RWPE2 (cell line): ENCODE measurements around the gene TTC5.

Experiments used
- ATAC-seq: fragments of 200-7000 bp; cut with Tn5 transposase; 3 replicates; pipeline ENCODE4 v1.9.1; 2021; ENCODE audit warnings: low read depth
- DNase-seq: peaks from one replicate; pipeline ENCODE4 v3.0.0-alpha.2; 2020; ENCODE audit warnings: low spot score
- H3K27ac ChIP-seq: fragments of 450-650 bp; 2 replicates; pipeline ENCODE4 v1.5.1; 2017; ENCODE audit warnings: mild to moderate bottlenecking; ENCODE audit not compliant: poor library complexity, severe bottlenecking
- H3K27me3 ChIP-seq: fragments of 250-450 bp; sonication (Bioruptor Pico); 2 replicates; pipeline ENCODE4 v1.5.1; 2021; ENCODE audit warnings: mild to moderate bottlenecking, moderate library complexity; ENCODE audit not compliant: insufficient read depth, poor library complexity, severe bottlenecking
- H3K36me3 ChIP-seq: fragments of 250-450 bp; sonication (Bioruptor Pico); 2 replicates; pipeline ENCODE4 v1.5.1; 2020; ENCODE audit warnings: low read depth, mild to moderate bottlenecking, moderate library complexity
- H3K4me1 ChIP-seq: fragments of 250-450 bp; sonication (Bioruptor Pico); 2 replicates; pipeline ENCODE4 v1.5.1; 2021; ENCODE audit warnings: mild to moderate bottlenecking, moderate library complexity; ENCODE audit not compliant: insufficient read depth, poor library complexity, severe bottlenecking
- H3K4me3 ChIP-seq: fragments of 250-450 bp; sonication (Bioruptor Pico); 2 replicates; pipeline ENCODE4 v1.5.1; 2021; ENCODE audit warnings: mild to moderate bottlenecking, moderate library complexity; ENCODE audit not compliant: severe bottlenecking
- H3K9me3 ChIP-seq: fragments of 250-450 bp; sonication (Bioruptor Pico); 2 replicates; pipeline ENCODE4 v1.5.1; 2021; ENCODE audit warnings: mild to moderate bottlenecking, moderate library complexity; ENCODE audit not compliant: severe bottlenecking
- TF ChIP-seq, protein P1 (sequence below): fragments of 450-650 bp; IDR thresholded peaks from one replicate; pipeline ENCODE4 v1.5.1; 2017; ENCODE audit warnings: mild to moderate bottlenecking, moderate library complexity; ENCODE audit not compliant: poor library complexity, severe bottlenecking

TTC5 gene, protein sequence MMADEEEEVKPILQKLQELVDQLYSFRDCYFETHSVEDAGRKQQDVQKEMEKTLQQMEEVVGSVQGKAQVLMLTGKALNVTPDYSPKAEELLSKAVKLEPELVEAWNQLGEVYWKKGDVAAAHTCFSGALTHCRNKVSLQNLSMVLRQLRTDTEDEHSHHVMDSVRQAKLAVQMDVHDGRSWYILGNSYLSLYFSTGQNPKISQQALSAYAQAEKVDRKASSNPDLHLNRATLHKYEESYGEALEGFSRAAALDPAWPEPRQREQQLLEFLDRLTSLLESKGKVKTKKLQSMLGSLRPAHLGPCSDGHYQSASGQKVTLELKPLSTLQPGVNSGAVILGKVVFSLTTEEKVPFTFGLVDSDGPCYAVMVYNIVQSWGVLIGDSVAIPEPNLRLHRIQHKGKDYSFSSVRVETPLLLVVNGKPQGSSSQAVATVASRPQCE

DNA sequence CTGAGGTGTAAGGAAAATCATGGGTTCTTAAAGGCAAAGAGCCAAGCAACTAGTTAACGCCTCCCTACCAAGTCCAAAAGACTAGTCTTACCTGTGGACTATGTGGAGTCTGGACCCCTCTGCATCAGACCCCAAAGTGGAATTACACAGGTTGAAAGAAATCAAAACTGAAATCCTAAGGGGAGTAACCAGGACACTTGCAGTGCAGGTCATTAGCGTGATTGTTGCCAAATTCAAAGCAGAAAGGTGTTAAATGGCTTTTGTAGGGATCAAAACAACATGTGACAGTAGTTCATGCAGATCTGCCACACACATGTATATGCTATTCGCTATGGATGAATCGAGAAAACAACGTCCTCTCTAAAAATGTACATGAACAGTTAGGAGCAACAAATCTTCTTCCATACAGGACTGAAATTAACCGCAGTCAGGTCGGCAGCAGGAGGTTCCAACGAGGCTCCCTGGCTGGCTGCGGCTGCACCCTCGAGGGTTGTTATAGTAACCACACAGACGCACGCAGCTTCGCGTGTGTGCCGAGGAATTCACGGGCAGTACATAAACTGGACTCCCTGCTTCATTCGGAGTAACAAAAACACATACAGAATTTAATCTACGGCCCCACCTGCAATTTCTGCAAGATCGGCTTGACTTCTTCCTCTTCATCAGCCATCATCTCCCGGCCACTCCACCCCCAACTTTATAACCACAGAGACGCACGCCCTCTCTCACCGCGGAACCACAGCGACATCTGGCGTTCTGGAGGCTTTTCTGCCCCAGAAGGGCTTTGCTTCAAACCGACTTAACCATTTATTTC lies at the start of gene TTC5:
TTC5 (minus strand) TSS at position 687 of the 814 bp plus-strand sequence; CDS start at position 673, 14 bp downstream.
- H3K4me1 ChIP-seq: peaks cover 9% of the 10 kb centered on the region
- H3K4me3 ChIP-seq: peak within 1 kb of the TSS; percentile 51
- H3K36me3 ChIP-seq: peaks cover 9% of the 10 kb centered on the region
- H3K9me3 ChIP-seq: no peaks in the 10 kb centered on the region
- no peak for DNase-seq
- no peaks in the 10 kb centered on the region for H3K27me3 ChIP-seq
- no peak within 1 kb of the TSS for H3K27ac ChIP-seq
- peak; percentile 91 for ATAC-seq
- TF ChIP-seq, protein P1, sequence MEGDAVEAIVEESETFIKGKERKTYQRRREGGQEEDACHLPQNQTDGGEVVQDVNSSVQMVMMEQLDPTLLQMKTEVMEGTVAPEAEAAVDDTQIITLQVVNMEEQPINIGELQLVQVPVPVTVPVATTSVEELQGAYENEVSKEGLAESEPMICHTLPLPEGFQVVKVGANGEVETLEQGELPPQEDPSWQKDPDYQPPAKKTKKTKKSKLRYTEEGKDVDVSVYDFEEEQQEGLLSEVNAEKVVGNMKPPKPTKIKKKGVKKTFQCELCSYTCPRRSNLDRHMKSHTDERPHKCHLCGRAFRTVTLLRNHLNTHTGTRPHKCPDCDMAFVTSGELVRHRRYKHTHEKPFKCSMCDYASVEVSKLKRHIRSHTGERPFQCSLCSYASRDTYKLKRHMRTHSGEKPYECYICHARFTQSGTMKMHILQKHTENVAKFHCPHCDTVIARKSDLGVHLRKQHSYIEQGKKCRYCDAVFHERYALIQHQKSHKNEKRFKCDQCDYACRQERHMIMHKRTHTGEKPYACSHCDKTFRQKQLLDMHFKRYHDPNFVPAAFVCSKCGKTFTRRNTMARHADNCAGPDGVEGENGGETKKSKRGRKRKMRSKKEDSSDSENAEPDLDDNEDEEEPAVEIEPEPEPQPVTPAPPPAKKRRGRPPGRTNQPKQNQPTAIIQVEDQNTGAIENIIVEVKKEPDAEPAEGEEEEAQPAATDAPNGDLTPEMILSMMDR: peak; percentile 99

DNA sequence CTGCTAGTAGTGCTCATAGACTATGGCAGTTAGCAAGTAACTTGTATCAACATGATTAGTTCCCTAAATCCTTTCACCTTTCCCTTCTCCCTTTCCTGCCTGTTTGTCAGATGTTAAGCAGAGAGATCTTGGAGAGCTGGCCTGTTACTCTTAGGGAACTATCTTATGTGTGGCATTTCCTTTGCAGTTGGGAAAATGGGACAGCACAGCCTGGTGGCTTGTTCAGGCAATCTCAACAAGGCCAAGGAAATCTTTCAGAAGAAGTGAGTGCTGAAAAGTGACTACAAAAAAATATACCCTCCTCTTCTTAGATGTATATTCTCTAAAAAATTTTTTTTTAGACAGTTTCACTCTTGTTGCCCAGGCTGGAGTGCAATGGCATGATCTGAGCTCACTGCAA lies 45.1 kb upstream of the TTC5 start:
- TF ChIP-seq, protein P1: peak; percentile 22
- no peak overlapping the region for H3K4me3 ChIP-seq
- H3K4me1 ChIP-seq: no peaks in the 10 kb centered on the region
- no peak overlapping the region for H3K27ac ChIP-seq
- H3K36me3 ChIP-seq: peaks cover 97% of the 10 kb centered on the region
- H3K9me3 ChIP-seq: no peaks in the 10 kb centered on the region
- ATAC-seq: no peak
- DNase-seq: no peak
- H3K27me3 ChIP-seq: no peaks in the 10 kb centered on the region

DNA sequence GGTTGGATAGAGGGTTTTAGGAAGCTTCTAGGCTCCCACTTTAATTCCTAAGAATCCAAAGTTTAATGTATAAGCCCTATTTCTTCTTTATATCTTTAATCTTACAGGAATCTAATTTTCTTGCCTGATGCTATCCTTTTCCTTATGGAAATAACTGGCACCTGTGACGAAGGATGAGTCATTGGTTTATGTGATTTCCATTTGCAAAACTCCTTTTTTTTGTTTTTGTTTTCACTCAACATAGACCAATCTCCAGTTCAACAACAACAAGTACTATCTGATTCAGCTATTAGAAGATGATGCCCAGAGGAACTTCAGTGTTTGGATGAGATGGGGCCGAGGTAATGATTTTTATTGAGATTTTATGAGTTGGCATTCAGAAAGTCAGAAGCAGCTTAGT lies 44.5 kb upstream of the TTC5 start:
- H3K9me3 ChIP-seq: no peaks in the 10 kb centered on the region
- no peak for ATAC-seq
- TF ChIP-seq, protein P1: no peak
- no peaks in the 10 kb centered on the region for H3K4me1 ChIP-seq
- H3K4me3 ChIP-seq: no peak overlapping the region
- no peaks in the 10 kb centered on the region for H3K27me3 ChIP-seq
- peaks cover 97% of the 10 kb centered on the region for H3K36me3 ChIP-seq
- H3K27ac ChIP-seq: no peak overlapping the region
- DNase-seq: no peak

DNA sequence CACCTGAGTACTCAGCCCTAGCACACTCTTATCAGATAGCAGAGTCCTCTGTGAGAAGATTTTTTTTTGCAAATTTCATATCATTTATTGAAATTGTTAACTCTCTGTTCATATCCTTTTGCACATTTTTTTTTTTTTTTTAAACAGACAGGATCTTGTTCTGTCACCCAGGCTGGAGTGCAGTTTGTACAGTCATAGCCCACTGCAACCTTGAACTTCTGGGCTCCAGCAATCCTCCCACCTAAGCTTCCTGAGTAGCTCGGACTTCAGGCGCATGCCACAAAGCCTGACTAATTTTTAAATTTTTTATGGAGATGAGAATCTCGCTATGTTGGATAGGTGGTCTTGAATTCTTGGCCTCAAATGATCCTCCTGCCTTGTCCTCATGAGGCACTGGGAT lies 42.0 kb upstream of the TTC5 start:
- Histone ChIP-seq H3K27me3 (no peaks in the 10 kb centered on the region), H3K27ac (no peak overlapping the region), H3K4me3 (no peak overlapping the region), H3K9me3 (no peaks in the 10 kb centered on the region), H3K4me1 (no peaks in the 10 kb centered on the region), H3K36me3 (peaks cover 85% of the 10 kb centered on the region)
- DNase-seq (no peak), ATAC-seq (no peak)
- TF ChIP-seq, protein P1: no peak
